Measurements from ENCODE around the gene SLX1B. TPM values are rescaled to one million over a fixed set of nuclear protein-coding genes. Genes with fewer than 3 reads are reported as not detected.
"Not testable (repeated sequence)": the region's sequence is repeated elsewhere in the genome, so short reads cannot be mapped to it uniquely, and the experiment has no call there.

Gene SLX1B
- total RNA-seq, 3 donors from 2014 or later, result 11.7 to 14.1 (median 12.6) TPM

DNA sequence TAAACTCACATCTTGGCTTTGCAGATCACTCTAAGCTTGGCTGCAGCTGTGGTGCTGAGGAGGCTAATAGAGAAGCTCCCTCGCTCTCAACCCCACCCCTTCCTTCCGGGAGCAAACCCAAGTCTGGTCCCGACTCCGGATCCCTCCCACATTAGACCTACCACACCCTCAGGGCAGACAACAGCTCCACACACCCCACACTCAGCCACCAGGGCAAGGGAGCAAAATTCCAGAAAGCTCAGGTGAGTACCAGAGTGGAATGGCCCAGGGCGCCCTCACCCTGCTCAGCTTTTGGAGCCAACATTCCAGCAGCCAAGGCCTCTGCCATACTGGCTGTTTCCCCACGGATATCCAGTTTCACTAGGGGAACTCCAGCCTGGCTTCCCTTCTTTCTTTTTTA is 15.3 kb downstream of the SLX1B start:
- H3K27me3 ChIP-seq; H3K9me3 ChIP-seq; H3K36me3 ChIP-seq; intact Hi-C loops (cut with DNase I; ENCODE audit: low total_unique reads); H3K4me1 ChIP-seq: not testable (repeated sequence)
- DNase-seq (ENCODE audit: low spot score in 2 of 2), result peak; percentile 90 to 98
- peak overlapping the region in 1 of 3 donors; percentile 50 for H3K4me3 ChIP-seq
- peak in 1 of 3 donors; percentile 23 for TF ChIP-seq POLR2AphosphoS5 (IDR thresholded peaks at IDR 0.05)
- peak overlapping the region in 1 of 2 donors; percentile 79 for H3K27ac ChIP-seq

DNA sequence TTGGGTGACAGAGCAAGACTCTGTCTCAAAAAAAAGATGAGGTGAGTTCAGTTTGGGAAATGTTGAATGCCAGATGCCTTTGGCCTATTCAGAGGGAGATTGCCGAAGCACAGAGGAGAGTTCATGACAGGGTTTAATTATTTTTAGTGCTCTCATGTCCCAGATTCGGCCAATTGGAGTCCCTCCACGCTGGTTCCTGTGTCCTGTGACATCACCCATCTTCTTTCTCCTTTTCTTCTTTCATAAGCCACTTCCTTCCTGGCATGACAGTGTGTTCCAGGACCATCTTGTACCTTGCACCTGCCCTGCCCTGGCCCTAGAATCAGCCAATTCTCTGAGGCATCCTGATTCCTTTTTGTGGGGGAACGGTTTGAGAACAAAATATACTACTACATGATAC is 17.7 kb downstream of the SLX1B start:
- DNase-seq (ENCODE audit: low spot score in 2 of 2); H3K27me3 ChIP-seq; H3K4me1 ChIP-seq; H3K36me3 ChIP-seq; intact Hi-C loops (cut with DNase I; ENCODE audit: low total_unique reads); H3K4me3 ChIP-seq; H3K27ac ChIP-seq; H3K9me3 ChIP-seq: not testable (repeated sequence)

DNA sequence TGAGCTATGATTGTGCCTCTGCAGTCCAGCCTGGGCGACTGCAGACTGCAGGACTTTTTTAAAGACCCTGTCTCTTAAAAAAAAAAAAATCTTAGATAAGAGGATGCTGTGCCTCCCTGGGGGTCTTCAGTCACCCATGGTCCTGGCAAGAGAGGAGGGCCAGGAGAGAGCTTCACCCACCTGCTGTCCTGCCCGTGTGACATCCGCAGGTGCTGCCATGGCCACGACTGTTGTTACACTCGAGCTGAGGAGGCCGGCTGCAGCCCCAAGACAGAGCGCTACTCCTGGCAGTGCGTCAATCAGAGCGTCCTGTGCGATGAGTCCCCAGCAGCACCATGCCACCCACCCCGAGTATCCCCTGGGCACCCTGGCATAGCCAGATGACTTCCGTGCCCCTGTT is 27.9 kb downstream of the SLX1B start:
- H3K4me1 ChIP-seq; H3K4me3 ChIP-seq; H3K9me3 ChIP-seq; H3K27me3 ChIP-seq; H3K27ac ChIP-seq; intact Hi-C loops (cut with DNase I; ENCODE audit: low total_unique reads); H3K36me3 ChIP-seq: not testable (repeated sequence)
- peak in 1 of 2 donors; percentile 43 for DNase-seq (ENCODE audit: low spot score in 2 of 2)

DNA sequence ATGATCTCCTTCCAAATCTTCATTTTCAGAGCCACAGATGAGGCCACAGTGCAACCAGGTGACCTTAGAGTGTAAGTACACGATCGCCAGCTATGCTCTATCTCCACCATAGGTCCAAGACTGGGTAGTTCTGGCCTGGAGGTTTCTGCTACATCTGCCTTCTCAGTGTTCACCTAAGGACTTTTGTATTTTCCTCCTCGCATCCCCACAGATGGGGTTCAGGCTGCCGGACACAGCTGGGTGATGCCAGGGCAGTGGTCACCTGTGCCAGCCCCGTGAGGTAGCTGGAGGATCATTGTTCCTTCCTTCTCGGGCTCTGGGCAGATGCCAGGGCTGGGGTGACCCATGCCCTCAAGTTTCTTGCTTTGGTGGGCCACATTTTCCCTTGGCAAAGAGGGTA is 52.0 kb downstream of the SLX1B start, which contains the start of gene NPIPB12:
TSS of gene NPIPB12 (minus strand) at position 101 of the 400 bp plus-strand sequence.
- H3K27ac ChIP-seq; DNase-seq (ENCODE audit: low spot score in 2 of 2); H3K9me3 ChIP-seq; H3K4me1 ChIP-seq; H3K27me3 ChIP-seq; H3K4me3 ChIP-seq; intact Hi-C loops (cut with DNase I; ENCODE audit: low total_unique reads); H3K36me3 ChIP-seq: not testable (repeated sequence)

Other genes starting within 250 kb of the SLX1B start
- 1 to 10 TPM; 1.2 to 5.2 (median 1.9) TPM for gene NPIPB11, start 47.8 kb upstream of the SLX1B start, total RNA-seq
- gene BOLA2, start 182 bp upstream of the SLX1B start, total RNA-seq, result 10 to 100 TPM; 15.4 to 16.2 (median 16.2) TPM
- gene SULT1A4, start 5.4 kb downstream of the SLX1B start, total RNA-seq, result 10 to 100 TPM; 11.1 to 15.4 (median 15.2) TPM
- 10 to 100 TPM; 49.5 to 84.9 (median 77.8) TPM for gene NPIPB12, start 51.9 kb downstream of the SLX1B start, total RNA-seq
- gene SPN, start 208.7 kb downstream of the SLX1B start, total RNA-seq, result 1 to 10 TPM; 1.4 to 5.1 (median 2.3) TPM
- gene QPRT, start 224.6 kb downstream of the SLX1B start, total RNA-seq, result 10 to 100 TPM in 1 of 3 donors, 1 to 10 TPM in 2; 2.4 to 13.3 (median 9.5) TPM

Data from breast epithelium (tissue), 4 donors.